ENCODE measurements around the gene ZNF511. TPM values are rescaled to one million over a fixed set of nuclear protein-coding genes. Genes with fewer than 3 reads are reported as not detected.

Gene ZNF511
- total and polyA plus RNA-seq, 2 of the 4 experiments (the other 2 are of a cell fraction) = 13.6 to 32.6 TPM

- Histone ChIP-seq H2AK5ac (ENCODE audit: low read depth, low read length) (no peak overlapping the region), H3K79me1 (ENCODE audit: low read depth in 1 of 2, low read length in 2 of 2) (no peaks in the 10 kb centered on the region), H3K9me3 (ENCODE audit: control insufficient read depth, insufficient read depth, low read length) (no peaks in the 10 kb centered on the region), H4K5ac (ENCODE audit: low read depth, low read length) (no peak overlapping the region), H3K9me1 (ENCODE audit: insufficient read depth, low read length) (no peaks in the 10 kb centered on the region), H3K4me2 (ENCODE audit: low read depth, low read length) (no peak overlapping the region), H3K14ac (replicated peaks; ENCODE audit: low read depth, low read length) (no peak overlapping the region), H3K23ac (ENCODE audit: low read depth, low read length) (no peak overlapping the region), H3K56ac (ENCODE audit: extremely low read depth, insufficient read depth, low read length) (no peak overlapping the region), H2BK5ac (ENCODE audit: low read depth, low read length, poor library complexity, severe bottlenecking) (no peak overlapping the region), H3K27ac (ENCODE audit: insufficient read depth, low read length) (no peak overlapping the region), H3K18ac (ENCODE audit: low read depth, low read length) (no peak overlapping the region), H3K36me3 (ENCODE audit: control insufficient read depth, insufficient read depth, low read length) (peaks cover 4% of the 10 kb centered on the region; the same call in 1 of the 2 replicates), H3K4me1 (ENCODE audit: control insufficient read depth, insufficient read depth, low read length) (no peaks in the 10 kb centered on the region), H2AFZ (replicated peaks; ENCODE audit: low read length, poor library complexity) (no peak overlapping the region), H4K91ac (ENCODE audit: insufficient read depth, low read depth, low read length) (no peak overlapping the region), H4K20me1 (ENCODE audit: insufficient read depth, low read length) (no peaks in the 10 kb centered on the region), H2BK15ac (ENCODE audit: low read depth, low read length) (no peak overlapping the region), H3K4me3 (ENCODE audit: insufficient read depth, low read depth, low read length) (no peak overlapping the region), H4K8ac (ENCODE audit: low read depth in 2 of 2, low read length in 2 of 2) (no peak overlapping the region), H3K9ac (ENCODE audit: low read depth, low read length) (no peak overlapping the region), H2AK9ac (replicated peaks; ENCODE audit: low read depth, low read length, poor library complexity) (no peak overlapping the region), H3K27me3 (ENCODE audit: control insufficient read depth, insufficient read depth, low read length) (no peaks in the 10 kb centered on the region; the same call in 1 of the 2 replicates), H2BK120ac (ENCODE audit: low read depth, low read length) (no peak overlapping the region), H2BK20ac (ENCODE audit: low read depth, low read length) (no peak overlapping the region), H3K4ac (ENCODE audit: low read depth, low read length) (no peak overlapping the region)
- in situ Hi-C loops (cut with MboI; ENCODE audit: low sequenced_read_pairs) (loop anchor here (25.0 kb wide), 1 partner anchor 606 kb away; no protein-coding TSS in a partner anchor), dilution Hi-C loops (cut with HindIII; ENCODE audit: low sequenced_read_pairs, unreplicated experiment) (no loop called here), intact Hi-C loops (cut with micrococcal nuclease) (no loop called here)
- DNase-seq (no peak), ATAC-seq (ENCODE audit: low read depth) (no peak)
- TF ChIP-seq RCOR1 (IDR thresholded peaks at IDR 0.05; ENCODE audit: insufficient replicate concordance, low read length) (no peak), MXI1 (IDR thresholded peaks at IDR 0.05; ENCODE audit: borderline replicate concordance, low read depth, low read length) (no peak), RFX5 (IDR thresholded peaks at IDR 0.05; ENCODE audit: low read depth, low read length) (no peak), CTCF (conservative IDR thresholded peaks at IDR 0.05; ENCODE audit: low read depth, low read length) (no peak), BHLHE40 (IDR thresholded peaks at IDR 0.05; ENCODE audit: low read depth, low read length) (no peak), NFE2L2 (IDR thresholded peaks at IDR 0.05; ENCODE audit: low read depth, low read length) (no peak), MAFK (IDR thresholded peaks at IDR 0.05; ENCODE audit: low read depth, low read length) (no peak), CEBPB (IDR thresholded peaks at IDR 0.05; ENCODE audit: low read depth, low read length) (no peak), FOS (IDR thresholded peaks at IDR 0.05; ENCODE audit: low read depth, low read length) (no peak), POLR2A (IDR thresholded peaks at IDR 0.05; ENCODE audit: low read depth, low read length) (no peak), RAD21 (IDR thresholded peaks at IDR 0.05; ENCODE audit: low read length) (no peak), CHD1 (IDR thresholded peaks at IDR 0.05; ENCODE audit: low read depth, low read length) (no peak), SMC3 (IDR thresholded peaks at IDR 0.05; ENCODE audit: low read depth, low read length) (no peak), MAZ (IDR thresholded peaks at IDR 0.05; ENCODE audit: borderline replicate concordance, low read depth, low read length) (no peak)
- TF ChIP-seq, protein P1, sequence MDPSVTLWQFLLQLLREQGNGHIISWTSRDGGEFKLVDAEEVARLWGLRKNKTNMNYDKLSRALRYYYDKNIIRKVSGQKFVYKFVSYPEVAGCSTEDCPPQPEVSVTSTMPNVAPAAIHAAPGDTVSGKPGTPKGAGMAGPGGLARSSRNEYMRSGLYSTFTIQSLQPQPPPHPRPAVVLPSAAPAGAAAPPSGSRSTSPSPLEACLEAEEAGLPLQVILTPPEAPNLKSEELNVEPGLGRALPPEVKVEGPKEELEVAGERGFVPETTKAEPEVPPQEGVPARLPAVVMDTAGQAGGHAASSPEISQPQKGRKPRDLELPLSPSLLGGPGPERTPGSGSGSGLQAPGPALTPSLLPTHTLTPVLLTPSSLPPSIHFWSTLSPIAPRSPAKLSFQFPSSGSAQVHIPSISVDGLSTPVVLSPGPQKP (IDR thresholded peaks at IDR 0.05; ENCODE audit: borderline replicate concordance, low read depth, low read length) = no peak
- TF ChIP-seq, protein P2, sequence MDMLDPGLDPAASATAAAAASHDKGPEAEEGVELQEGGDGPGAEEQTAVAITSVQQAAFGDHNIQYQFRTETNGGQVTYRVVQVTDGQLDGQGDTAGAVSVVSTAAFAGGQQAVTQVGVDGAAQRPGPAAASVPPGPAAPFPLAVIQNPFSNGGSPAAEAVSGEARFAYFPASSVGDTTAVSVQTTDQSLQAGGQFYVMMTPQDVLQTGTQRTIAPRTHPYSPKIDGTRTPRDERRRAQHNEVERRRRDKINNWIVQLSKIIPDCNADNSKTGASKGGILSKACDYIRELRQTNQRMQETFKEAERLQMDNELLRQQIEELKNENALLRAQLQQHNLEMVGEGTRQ (IDR thresholded peaks at IDR 0.05; ENCODE audit: low read depth, low read length) = no peak
- BruUV-seq (replicated peaks) = no TSS peak
- CTCF ChIA-PET = no interaction called here
- POLR2A ChIA-PET (ENCODE audit: unreplicated experiment) = no interaction called here
- WGBS, 2 experiments (ENCODE audit: extremely low coverage in 2 of 2, insufficient read length in 1 of 2) = 91% methylated on average over 11 of the region's 22 CpGs; no CpG with 5 or more reads in 1 of the 2 experiments
Observed at GRCh38 chr10:133268532-133268931, 40.2 kb upstream of the ZNF511 start.
